OCI-LY1 (cell line): ENCODE data around the gene LCE1E.

Experiments used
- EZH2 ChIP-seq: fragments of 200-600 bp; sonication (generic), shearing (Covaris generic); IDR thresholded peaks from 2 replicates; pipeline ENCODE4 v1.8.0; 2017; ENCODE audit warnings: borderline replicate concordance, mixed run types, mild to moderate bottlenecking, antibody characterized with exemption, low read length, moderate library complexity, mixed read lengths
- TF ChIP-seq, protein P1 (sequence below): fragments of 200-600 bp; sonication (generic), shearing (Covaris generic); IDR thresholded peaks from 2 replicates; pipeline ENCODE4 v1.5.1; 2017; ENCODE audit warnings: mild to moderate bottlenecking, antibody characterized with exemption, low read length, moderate library complexity, mixed read lengths

DNA sequence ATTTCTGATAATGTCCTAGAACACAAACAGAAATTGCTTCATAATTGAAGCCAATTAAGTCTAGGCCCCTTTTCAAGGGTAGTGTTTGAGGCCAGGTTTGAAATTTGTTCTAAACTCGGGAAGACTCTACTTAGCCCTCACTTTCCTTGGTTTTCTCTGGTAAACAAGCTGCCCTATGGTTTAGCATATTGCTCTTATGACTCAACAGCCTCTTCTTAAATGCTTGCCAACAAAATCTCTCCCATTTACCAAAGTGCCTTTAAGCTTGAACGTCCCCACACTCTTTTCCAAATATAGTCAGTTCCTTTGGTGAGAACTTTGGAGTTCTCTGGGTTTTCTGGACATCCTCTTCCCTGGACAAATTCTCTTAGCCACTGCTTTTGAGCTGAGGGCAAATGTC is 50.8 kb downstream of the LCE1E start:
- TF ChIP-seq, protein P1, sequence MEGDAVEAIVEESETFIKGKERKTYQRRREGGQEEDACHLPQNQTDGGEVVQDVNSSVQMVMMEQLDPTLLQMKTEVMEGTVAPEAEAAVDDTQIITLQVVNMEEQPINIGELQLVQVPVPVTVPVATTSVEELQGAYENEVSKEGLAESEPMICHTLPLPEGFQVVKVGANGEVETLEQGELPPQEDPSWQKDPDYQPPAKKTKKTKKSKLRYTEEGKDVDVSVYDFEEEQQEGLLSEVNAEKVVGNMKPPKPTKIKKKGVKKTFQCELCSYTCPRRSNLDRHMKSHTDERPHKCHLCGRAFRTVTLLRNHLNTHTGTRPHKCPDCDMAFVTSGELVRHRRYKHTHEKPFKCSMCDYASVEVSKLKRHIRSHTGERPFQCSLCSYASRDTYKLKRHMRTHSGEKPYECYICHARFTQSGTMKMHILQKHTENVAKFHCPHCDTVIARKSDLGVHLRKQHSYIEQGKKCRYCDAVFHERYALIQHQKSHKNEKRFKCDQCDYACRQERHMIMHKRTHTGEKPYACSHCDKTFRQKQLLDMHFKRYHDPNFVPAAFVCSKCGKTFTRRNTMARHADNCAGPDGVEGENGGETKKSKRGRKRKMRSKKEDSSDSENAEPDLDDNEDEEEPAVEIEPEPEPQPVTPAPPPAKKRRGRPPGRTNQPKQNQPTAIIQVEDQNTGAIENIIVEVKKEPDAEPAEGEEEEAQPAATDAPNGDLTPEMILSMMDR = no peak
- no peak for TF ChIP-seq EZH2
